ENCODE results near the gene RSL1D1. TPM values are rescaled to one million over a fixed set of nuclear protein-coding genes. Genes with fewer than 3 reads are reported as not detected.
A peak's percentile ranks its signal among the peaks of the same experiment; 100 is the strongest.

Gene RSL1D1
- total and polyA plus RNA-seq, 9 of the 15 experiments (the other 6 are each of a cell fraction or from before 2014, with no cell fraction given) = 259 to 753 (median 373) TPM

- no peak for ATAC-seq
- DNase-seq (ENCODE audit: extremely low read depth in 1 of 4, low spot score in 3 of 4) = no peak
- intact Hi-C loops (cut with micrococcal nuclease) = no loop called here
- no peak overlapping the region for H3K4me2 ChIP-seq (ENCODE audit: insufficient read depth, low read length)
- H3K27me3 ChIP-seq (ENCODE audit: control insufficient read depth in 2 of 2, insufficient read depth in 2 of 2, low read length in 2 of 2) = no peaks in the 10 kb centered on the region
- H3K36me3 ChIP-seq (ENCODE audit: control insufficient read depth, insufficient read depth, low read length) = peaks cover 59% of the 10 kb centered on the region
- in situ Hi-C loops (cut with MboI) = no loop called here
- H3K79me2 ChIP-seq (ENCODE audit: control insufficient read depth, insufficient read depth, low read length) = peaks cover 8% of the 10 kb centered on the region
- POLR2A ChIA-PET = interaction anchor here (0.9 to 1.3 kb wide), 4 partner anchors 11 to 19 kb away, joined by 3 to 4 read pairs (median 3); no protein-coding TSS in a partner anchor
- no peaks in the 10 kb centered on the region for H3K9me3 ChIP-seq (replicated peaks; ENCODE audit: control insufficient read depth, insufficient read depth, low read depth, low read length)
- TSS peak; percentile 8 for BruUV-seq (replicated peaks)
- no peak overlapping the region for H3K27ac ChIP-seq (ENCODE audit: extremely low read depth, low read depth, low read length)
- no peak overlapping the region for H3K9ac ChIP-seq (ENCODE audit: insufficient read depth in 1 of 2, low read depth in 2 of 2, low read length in 2 of 2)
- CTCF ChIA-PET (ENCODE audit: low intra/inter-chr PET ratio) = no interaction called here
- 95% methylated on average over 8 of the region's 8 CpGs for whole genome bisulfite sequencing (ENCODE audit: insufficient coverage, low coverage, missing lambda C conversion rate)
- no peak overlapping the region for H2AFZ ChIP-seq (ENCODE audit: low read depth, low read length)
- H3K4me3 ChIP-seq = no peak overlapping the region
- H4K20me1 ChIP-seq (replicated peaks; ENCODE audit: control insufficient read depth, insufficient read depth, low read length) = no peaks in the 10 kb centered on the region
- FAIRE-seq = no peak
- H3K4me1 ChIP-seq (replicated peaks in 1 of 2; ENCODE audit: control insufficient read depth in 2 of 2, insufficient read depth in 2 of 2, low read length in 2 of 2) = peaks cover 0 to 4% of the 10 kb centered on the region in 2 experiments; a peak in 1 of 5 replicates
- no peaks in the 10 kb centered on the region for H3K9me1 ChIP-seq (ENCODE audit: control insufficient read depth, insufficient read depth, low read length)
- no peak for TF ChIP-seq ZNF347 (CRISPR knock-in tag; IDR thresholded peaks at IDR 0.05; ENCODE audit: low read depth)
- TF ChIP-seq, protein P1, sequence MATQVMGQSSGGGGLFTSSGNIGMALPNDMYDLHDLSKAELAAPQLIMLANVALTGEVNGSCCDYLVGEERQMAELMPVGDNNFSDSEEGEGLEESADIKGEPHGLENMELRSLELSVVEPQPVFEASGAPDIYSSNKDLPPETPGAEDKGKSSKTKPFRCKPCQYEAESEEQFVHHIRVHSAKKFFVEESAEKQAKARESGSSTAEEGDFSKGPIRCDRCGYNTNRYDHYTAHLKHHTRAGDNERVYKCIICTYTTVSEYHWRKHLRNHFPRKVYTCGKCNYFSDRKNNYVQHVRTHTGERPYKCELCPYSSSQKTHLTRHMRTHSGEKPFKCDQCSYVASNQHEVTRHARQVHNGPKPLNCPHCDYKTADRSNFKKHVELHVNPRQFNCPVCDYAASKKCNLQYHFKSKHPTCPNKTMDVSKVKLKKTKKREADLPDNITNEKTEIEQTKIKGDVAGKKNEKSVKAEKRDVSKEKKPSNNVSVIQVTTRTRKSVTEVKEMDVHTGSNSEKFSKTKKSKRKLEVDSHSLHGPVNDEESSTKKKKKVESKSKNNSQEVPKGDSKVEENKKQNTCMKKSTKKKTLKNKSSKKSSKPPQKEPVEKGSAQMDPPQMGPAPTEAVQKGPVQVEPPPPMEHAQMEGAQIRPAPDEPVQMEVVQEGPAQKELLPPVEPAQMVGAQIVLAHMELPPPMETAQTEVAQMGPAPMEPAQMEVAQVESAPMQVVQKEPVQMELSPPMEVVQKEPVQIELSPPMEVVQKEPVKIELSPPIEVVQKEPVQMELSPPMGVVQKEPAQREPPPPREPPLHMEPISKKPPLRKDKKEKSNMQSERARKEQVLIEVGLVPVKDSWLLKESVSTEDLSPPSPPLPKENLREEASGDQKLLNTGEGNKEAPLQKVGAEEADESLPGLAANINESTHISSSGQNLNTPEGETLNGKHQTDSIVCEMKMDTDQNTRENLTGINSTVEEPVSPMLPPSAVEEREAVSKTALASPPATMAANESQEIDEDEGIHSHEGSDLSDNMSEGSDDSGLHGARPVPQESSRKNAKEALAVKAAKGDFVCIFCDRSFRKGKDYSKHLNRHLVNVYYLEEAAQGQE (IDR thresholded peaks at IDR 0.05; ENCODE audit: borderline replicate concordance) = no peak
- TF ChIP-seq, protein P1 (CRISPR knock-in tag; IDR thresholded peaks at IDR 0.05; ENCODE audit: low read depth) = no peak
- TF ChIP-seq, protein P2, sequence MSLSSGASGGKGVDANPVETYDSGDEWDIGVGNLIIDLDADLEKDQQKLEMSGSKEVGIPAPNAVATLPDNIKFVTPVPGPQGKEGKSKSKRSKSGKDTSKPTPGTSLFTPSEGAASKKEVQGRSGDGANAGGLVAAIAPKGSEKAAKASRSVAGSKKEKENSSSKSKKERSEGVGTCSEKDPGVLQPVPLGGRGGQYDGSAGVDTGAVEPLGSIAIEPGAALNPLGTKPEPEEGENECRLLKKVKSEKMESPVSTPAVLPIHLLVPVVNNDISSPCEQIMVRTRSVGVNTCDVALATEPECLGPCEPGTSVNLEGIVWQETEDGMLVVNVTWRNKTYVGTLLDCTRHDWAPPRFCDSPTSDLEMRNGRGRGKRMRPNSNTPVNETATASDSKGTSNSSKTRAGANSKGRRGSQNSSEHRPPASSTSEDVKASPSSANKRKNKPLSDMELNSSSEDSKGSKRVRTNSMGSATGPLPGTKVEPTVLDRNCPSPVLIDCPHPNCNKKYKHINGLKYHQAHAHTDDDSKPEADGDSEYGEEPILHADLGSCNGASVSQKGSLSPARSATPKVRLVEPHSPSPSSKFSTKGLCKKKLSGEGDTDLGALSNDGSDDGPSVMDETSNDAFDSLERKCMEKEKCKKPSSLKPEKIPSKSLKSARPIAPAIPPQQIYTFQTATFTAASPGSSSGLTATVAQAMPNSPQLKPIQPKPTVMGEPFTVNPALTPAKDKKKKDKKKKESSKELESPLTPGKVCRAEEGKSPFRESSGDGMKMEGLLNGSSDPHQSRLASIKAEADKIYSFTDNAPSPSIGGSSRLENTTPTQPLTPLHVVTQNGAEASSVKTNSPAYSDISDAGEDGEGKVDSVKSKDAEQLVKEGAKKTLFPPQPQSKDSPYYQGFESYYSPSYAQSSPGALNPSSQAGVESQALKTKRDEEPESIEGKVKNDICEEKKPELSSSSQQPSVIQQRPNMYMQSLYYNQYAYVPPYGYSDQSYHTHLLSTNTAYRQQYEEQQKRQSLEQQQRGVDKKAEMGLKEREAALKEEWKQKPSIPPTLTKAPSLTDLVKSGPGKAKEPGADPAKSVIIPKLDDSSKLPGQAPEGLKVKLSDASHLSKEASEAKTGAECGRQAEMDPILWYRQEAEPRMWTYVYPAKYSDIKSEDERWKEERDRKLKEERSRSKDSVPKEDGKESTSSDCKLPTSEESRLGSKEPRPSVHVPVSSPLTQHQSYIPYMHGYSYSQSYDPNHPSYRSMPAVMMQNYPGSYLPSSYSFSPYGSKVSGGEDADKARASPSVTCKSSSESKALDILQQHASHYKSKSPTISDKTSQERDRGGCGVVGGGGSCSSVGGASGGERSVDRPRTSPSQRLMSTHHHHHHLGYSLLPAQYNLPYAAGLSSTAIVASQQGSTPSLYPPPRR (CRISPR knock-in tag; IDR thresholded peaks at IDR 0.05; ENCODE audit: borderline replicate concordance) = no peak
Measured at GRCh38 chr16:11869353-11870228, 18.2 kb upstream of the RSL1D1 start.

All from K562 (cell line).